ENCODE measurements around the gene PRKAG2. TPM values are rescaled to one million over a fixed set of nuclear protein-coding genes. Genes with fewer than 3 reads are reported as not detected.

The PRKAG2 gene
- total RNA-seq, 1 donor from 2014 or later: 35.6 TPM

- intact Hi-C loops (cut with DNase I): no loop called here
- TF ChIP-seq CTCF (IDR thresholded peaks at IDR 0.05): no peak
- Histone ChIP-seq H3K27ac (no peak overlapping the region), H3K9me3 (no peaks in the 10 kb centered on the region), H3K4me3 (no peak overlapping the region), H3K27me3 (no peaks in the 10 kb centered on the region), H3K36me3 (no peaks in the 10 kb centered on the region), H3K4me1 (peaks cover 22% of the 10 kb centered on the region)
- ATAC-seq: peak; percentile 63
- peak; percentile 75 for DNase-seq
Measured at GRCh38 chr7:151853896-151854719, 22.8 kb downstream of the PRKAG2 start.

DNA sequence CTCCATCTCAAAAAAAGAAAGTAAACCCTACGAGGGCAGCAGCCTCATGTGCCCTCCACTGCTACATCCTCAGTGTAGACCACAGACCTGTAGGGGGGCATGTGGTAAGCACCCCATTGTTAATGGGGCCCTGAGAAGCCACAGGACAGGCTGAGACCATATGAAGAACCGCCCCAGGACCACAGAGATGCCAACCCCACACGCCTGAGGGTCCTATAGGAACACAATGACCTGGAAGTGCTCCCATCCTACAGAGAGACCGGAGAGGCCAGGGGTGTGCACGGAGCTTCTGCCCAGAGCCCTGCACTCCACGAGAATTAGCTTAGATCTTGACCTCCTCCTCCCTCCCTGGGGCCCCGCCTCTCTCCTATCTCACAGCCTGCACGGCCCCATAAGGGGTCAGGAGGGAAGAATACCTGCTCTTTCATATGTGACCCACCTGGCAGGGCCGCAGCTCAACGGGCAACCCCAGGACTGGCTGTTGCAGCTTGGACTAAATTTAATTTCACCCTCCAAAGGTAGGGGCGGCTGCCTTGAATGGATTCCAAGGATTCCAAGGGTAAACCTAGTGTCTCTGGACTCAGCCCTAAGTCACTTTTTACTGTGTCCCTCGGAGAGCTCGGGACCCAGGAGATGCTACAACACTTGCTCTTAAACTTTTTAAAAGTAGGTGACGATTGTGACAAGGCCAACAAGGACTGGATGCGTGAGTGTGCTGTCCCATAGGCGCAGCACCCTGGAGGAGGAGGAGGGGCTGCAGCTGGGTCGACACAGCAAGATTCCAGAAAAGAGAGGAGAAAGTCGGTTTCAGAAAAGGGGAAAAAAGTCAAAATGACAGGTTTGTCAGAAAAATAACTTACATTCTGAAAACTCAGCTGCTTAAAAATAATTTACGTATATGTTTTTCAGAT is 24.2 kb downstream of the PRKAG2 start:
- ATAC-seq: no peak
- Histone ChIP-seq H3K4me1 (peaks cover 22% of the 10 kb centered on the region), H3K27me3 (no peaks in the 10 kb centered on the region), H3K27ac (no peak overlapping the region), H3K4me3 (no peak overlapping the region), H3K9me3 (no peaks in the 10 kb centered on the region), H3K36me3 (no peaks in the 10 kb centered on the region)
- TF ChIP-seq CTCF (IDR thresholded peaks at IDR 0.05): no peak
- peak; percentile 55 for DNase-seq
- intact Hi-C loops (cut with DNase I): no loop called here

DNA sequence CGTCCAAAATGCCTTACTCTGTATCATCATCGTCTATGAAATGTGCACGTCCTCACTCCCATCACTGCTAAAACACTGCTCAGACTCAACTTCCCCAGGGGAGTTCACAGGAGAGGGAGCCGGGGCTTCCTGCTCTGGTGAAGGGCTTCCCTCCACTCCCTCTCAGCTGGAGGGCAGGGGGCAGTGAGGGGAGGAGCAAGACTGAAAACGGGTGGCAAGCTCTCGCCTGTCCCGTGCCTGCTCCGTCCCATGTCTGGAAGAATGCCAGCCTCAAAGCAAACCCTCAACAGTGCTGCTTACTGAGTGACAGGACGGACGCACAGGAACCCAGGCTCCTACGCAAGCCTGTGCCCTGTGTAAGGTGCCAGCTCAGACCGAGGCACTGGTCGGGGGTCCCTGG is 25.1 kb downstream of the PRKAG2 start:
- intact Hi-C loops (cut with DNase I): no loop called here

DNA sequence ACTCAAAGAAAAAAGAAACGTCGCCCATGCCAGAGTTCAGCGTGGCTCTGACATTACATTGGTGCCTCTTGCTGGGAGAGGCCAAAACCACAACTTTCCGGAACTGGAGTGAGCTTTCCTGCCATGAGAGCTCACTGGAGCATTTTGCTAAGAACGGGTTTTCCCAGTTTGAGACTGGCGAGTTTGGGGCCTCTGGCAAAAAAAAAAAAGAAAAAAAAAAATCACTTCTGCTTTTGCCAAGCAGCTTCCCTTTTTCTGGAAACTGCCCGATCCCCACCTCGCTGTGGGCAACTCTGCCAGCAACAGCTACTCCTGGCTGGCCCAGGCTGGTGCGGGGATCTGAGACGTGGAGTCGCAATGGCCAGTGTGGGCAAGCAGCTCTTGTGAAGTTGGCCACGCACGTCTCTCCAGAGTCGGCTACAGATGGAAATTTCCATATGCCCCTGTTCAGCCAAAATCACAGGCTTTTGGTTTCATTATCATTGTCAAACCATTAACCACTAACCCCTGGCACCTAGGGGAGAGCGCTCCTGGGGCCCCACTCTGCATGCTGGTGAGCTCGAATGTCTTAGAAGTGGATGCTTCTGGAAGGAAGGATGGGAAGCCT is 25.7 kb downstream of the PRKAG2 start:
- Histone ChIP-seq H3K27ac (peak overlapping the region; percentile 81), H3K4me3 (peak overlapping the region; percentile 41)
- ATAC-seq: peak; percentile 73

More for the DNA sequence above, 25.1 kb downstream of the PRKAG2 start:
- Histone ChIP-seq H3K4me3 (peak overlapping the region; percentile 41), H3K4me1 (peaks cover 22% of the 10 kb centered on the region), H3K27me3 (no peaks in the 10 kb centered on the region), H3K36me3 (no peaks in the 10 kb centered on the region), H3K27ac (peak overlapping the region; percentile 81), H3K9me3 (no peaks in the 10 kb centered on the region)
- peak; percentile 83 for DNase-seq
- ATAC-seq: peak; percentile 65
- TF ChIP-seq CTCF (IDR thresholded peaks at IDR 0.05): no peak

More for the DNA sequence above, 25.7 kb downstream of the PRKAG2 start:
- no peaks in the 10 kb centered on the region for H3K36me3 ChIP-seq
- peak; percentile 80 for DNase-seq
- H3K4me1 ChIP-seq: peaks cover 22% of the 10 kb centered on the region
- no peak for TF ChIP-seq CTCF (IDR thresholded peaks at IDR 0.05)
- no peaks in the 10 kb centered on the region for H3K27me3 ChIP-seq
- intact Hi-C loops (cut with DNase I): no loop called here
- no peaks in the 10 kb centered on the region for H3K9me3 ChIP-seq

Data from upper lobe of right lung (tissue), 1 donor.